ENCODE results near the gene ALPK3.
A peak's percentile ranks its signal among the peaks of the same experiment; 100 is the strongest.

ALPK3 gene

GRCh38 chr15:84816694-84817465 lies at the start of gene ALPK3:
ALPK3 (plus strand) TSS chr15:84817356; CDS start chr15:84817453, 97 bp downstream.
- Histone ChIP-seq H3K9me3 (ENCODE audit: control insufficient read depth, low read length) (no peaks in the 10 kb centered on the region), H3K36me3 (ENCODE audit: control insufficient read depth, insufficient read depth, low read length, severe bottlenecking) (no peaks in the 10 kb centered on the region), H3K9ac (ENCODE audit: low read length) (no peak within 1 kb of the TSS), H3K27me3 (replicated peaks; ENCODE audit: control insufficient read depth, insufficient read depth, low read length) (no peaks in the 10 kb centered on the region), H3K4me1 (ENCODE audit: control insufficient read depth, insufficient read depth, low read length) (peaks cover 14% of the 10 kb centered on the region), H3K4me3 (ENCODE audit: low read length) (no peak within 1 kb of the TSS)
- DNase-seq (ENCODE audit: low read depth) = no peak

- no peak overlapping the region for H3K4me3 ChIP-seq (ENCODE audit: low read length)
- H3K4me1 ChIP-seq (ENCODE audit: control insufficient read depth, insufficient read depth, low read length) = peaks cover 7% of the 10 kb centered on the region
- no peaks in the 10 kb centered on the region for H3K9me3 ChIP-seq (ENCODE audit: control insufficient read depth, low read length)
- no peak for DNase-seq (ENCODE audit: low read depth)
- H3K36me3 ChIP-seq (ENCODE audit: control insufficient read depth, insufficient read depth, low read length, severe bottlenecking) = peaks cover 25% of the 10 kb centered on the region
- H3K27me3 ChIP-seq (replicated peaks; ENCODE audit: control insufficient read depth, insufficient read depth, low read length) = no peaks in the 10 kb centered on the region
- no peak overlapping the region for H3K9ac ChIP-seq (ENCODE audit: low read length)
Measured at GRCh38 chr15:84772031-84772430, 45.1 kb upstream of the ALPK3 start.

DNA sequence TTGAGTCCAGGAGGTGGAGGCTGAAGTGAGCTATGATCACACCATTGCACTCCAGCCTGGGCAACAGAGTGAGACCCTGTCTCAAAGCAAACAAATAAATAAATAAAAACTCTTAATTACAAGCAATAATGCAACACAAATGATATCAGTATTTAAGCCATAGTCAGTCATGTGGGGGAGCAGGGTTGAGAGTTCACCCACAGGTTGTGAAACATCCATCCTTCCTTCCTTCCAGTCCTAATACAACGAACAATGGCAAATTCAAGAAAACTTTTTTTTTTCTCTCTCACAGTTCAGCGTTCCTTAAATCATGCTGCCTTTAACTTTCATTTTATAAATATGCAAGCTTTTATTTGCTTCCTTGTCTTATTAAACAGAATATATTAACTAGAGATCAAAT lies 44.7 kb upstream of the ALPK3 start:
- Histone ChIP-seq H3K9me3 (ENCODE audit: control insufficient read depth, low read length) (no peaks in the 10 kb centered on the region), H3K36me3 (ENCODE audit: control insufficient read depth, insufficient read depth, low read length, severe bottlenecking) (peaks cover 22% of the 10 kb centered on the region), H3K9ac (ENCODE audit: low read length) (no peak overlapping the region), H3K27me3 (replicated peaks; ENCODE audit: control insufficient read depth, insufficient read depth, low read length) (no peaks in the 10 kb centered on the region), H3K4me1 (ENCODE audit: control insufficient read depth, insufficient read depth, low read length) (peaks cover 7% of the 10 kb centered on the region), H3K4me3 (ENCODE audit: low read length) (no peak overlapping the region)
- DNase-seq (ENCODE audit: low read depth) = no peak

DNA sequence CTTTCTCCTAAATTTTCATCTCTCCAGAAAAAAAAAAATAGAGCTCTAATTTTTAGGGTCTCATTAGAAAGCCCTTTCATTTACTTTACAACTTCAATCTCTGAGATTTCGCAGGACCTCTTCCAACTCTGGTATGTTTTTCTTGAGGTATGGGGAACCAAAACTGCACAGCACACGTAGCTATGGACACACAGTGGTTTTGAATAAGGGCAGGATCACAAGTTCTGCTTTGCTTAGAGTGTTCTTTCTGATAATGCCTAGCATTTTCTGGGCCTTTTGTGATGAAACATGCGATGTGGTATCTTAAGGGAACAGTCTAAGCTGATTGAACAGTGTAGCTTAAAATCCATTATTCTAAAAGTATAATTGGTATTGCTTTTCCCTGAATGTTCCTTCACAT lies 43.4 kb upstream of the ALPK3 start:
- no peak overlapping the region for H3K9ac ChIP-seq (ENCODE audit: low read length)
- H3K4me1 ChIP-seq (ENCODE audit: control insufficient read depth, insufficient read depth, low read length) = peaks cover 7% of the 10 kb centered on the region
- no peaks in the 10 kb centered on the region for H3K27me3 ChIP-seq (replicated peaks; ENCODE audit: control insufficient read depth, insufficient read depth, low read length)
- no peaks in the 10 kb centered on the region for H3K9me3 ChIP-seq (ENCODE audit: control insufficient read depth, low read length)
- peaks cover 21% of the 10 kb centered on the region for H3K36me3 ChIP-seq (ENCODE audit: control insufficient read depth, insufficient read depth, low read length, severe bottlenecking)
- DNase-seq (ENCODE audit: low read depth) = no peak
- no peak overlapping the region for H3K4me3 ChIP-seq (ENCODE audit: low read length)

DNA sequence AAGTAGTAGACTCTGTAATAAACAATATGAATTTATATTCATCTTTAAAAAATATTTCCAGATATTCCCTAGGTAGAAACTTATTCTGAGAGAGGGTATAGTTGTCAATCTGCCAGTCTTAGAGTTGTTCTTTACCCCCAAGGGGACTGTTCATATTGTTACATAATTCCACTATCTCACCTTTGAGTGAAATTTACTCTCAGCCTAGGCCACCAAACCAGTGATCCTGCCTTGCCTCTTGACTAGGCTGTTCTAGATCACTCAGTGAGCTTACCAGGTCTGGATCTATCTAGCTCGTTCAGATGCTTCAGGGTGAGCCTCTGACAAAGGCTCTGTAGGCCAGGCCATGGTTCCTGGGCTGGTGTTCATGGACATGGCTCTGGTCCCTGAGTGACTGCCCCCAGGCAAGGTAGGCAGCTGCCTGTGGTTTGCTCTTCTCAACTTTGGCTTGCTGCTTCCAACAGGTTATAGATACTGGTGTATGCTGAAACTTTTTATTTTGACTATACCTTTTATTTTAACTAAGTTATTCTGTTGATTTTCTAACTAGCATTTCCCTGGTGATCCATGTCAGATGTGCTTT lies 41.2 kb upstream of the ALPK3 start:
- H3K4me3 ChIP-seq (ENCODE audit: low read length) = no peak overlapping the region
- H3K36me3 ChIP-seq (ENCODE audit: control insufficient read depth, insufficient read depth, low read length, severe bottlenecking) = peaks cover 11% of the 10 kb centered on the region

GRCh38 chr15:84778194-84778593 lies 39.0 kb upstream of the ALPK3 start:
- H3K27me3 ChIP-seq (replicated peaks; ENCODE audit: control insufficient read depth, insufficient read depth, low read length) = no peaks in the 10 kb centered on the region

More for the DNA sequence above, 41.2 kb upstream of the ALPK3 start:
- Histone ChIP-seq H3K9ac (ENCODE audit: low read length) (no peak overlapping the region), H3K4me1 (ENCODE audit: control insufficient read depth, insufficient read depth, low read length) (peaks cover 13% of the 10 kb centered on the region), H3K27me3 (replicated peaks; ENCODE audit: control insufficient read depth, insufficient read depth, low read length) (no peaks in the 10 kb centered on the region), H3K9me3 (ENCODE audit: control insufficient read depth, low read length) (no peaks in the 10 kb centered on the region)
- DNase-seq (ENCODE audit: low read depth) = no peak

GRCh38 chr15:84780492-84780891 lies 36.7 kb upstream of the ALPK3 start:
- no peak overlapping the region for H3K9ac ChIP-seq (ENCODE audit: low read length)
- no peaks in the 10 kb centered on the region for H3K9me3 ChIP-seq (ENCODE audit: control insufficient read depth, low read length)
- no peaks in the 10 kb centered on the region for H3K27me3 ChIP-seq (replicated peaks; ENCODE audit: control insufficient read depth, insufficient read depth, low read length)
- no peak overlapping the region for H3K4me3 ChIP-seq (ENCODE audit: low read length)
- peaks cover 41% of the 10 kb centered on the region for H3K36me3 ChIP-seq (ENCODE audit: control insufficient read depth, insufficient read depth, low read length, severe bottlenecking)
- peaks cover 17% of the 10 kb centered on the region for H3K4me1 ChIP-seq (ENCODE audit: control insufficient read depth, insufficient read depth, low read length)
- no peak for DNase-seq (ENCODE audit: low read depth)

More at GRCh38 chr15:84778194-84778593, 39.0 kb upstream of the ALPK3 start:
- H3K9ac ChIP-seq (ENCODE audit: low read length) = no peak overlapping the region
- no peaks in the 10 kb centered on the region for H3K9me3 ChIP-seq (ENCODE audit: control insufficient read depth, low read length)
- H3K36me3 ChIP-seq (ENCODE audit: control insufficient read depth, insufficient read depth, low read length, severe bottlenecking) = peaks cover 21% of the 10 kb centered on the region
- H3K4me3 ChIP-seq (ENCODE audit: low read length) = no peak overlapping the region
- H3K4me1 ChIP-seq (ENCODE audit: control insufficient read depth, insufficient read depth, low read length) = peaks cover 16% of the 10 kb centered on the region
- DNase-seq (ENCODE audit: low read depth) = no peak

DNA sequence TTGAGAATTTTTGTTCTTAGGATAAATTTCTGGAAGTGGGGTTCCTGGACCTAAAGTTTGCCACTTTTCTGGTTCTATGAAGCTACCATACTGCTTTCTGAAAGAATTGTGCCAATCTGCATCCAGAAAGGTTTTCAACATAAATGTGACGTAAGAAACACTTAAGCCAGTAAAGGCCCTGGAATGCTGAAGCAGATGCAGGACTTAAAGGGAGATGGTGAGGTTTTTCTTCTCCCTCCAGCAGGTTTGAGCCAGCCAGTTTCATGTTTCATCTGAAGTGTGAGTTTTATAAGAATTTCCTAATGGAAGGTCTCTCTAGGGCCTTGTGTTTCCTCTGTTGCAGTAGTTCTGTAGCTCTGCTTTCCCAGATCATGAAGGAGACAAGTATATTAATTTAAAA lies 35.7 kb upstream of the ALPK3 start:
- H3K27me3 ChIP-seq (replicated peaks; ENCODE audit: control insufficient read depth, insufficient read depth, low read length) = no peaks in the 10 kb centered on the region
- no peak overlapping the region for H3K9ac ChIP-seq (ENCODE audit: low read length)
- peak; percentile 60 for DNase-seq (ENCODE audit: low read depth)
- H3K36me3 ChIP-seq (ENCODE audit: control insufficient read depth, insufficient read depth, low read length, severe bottlenecking) = peaks cover 38% of the 10 kb centered on the region
- no peak overlapping the region for H3K4me3 ChIP-seq (ENCODE audit: low read length)
- H3K9me3 ChIP-seq (ENCODE audit: control insufficient read depth, low read length) = no peaks in the 10 kb centered on the region
- peaks cover 26% of the 10 kb centered on the region for H3K4me1 ChIP-seq (ENCODE audit: control insufficient read depth, insufficient read depth, low read length)

DNA sequence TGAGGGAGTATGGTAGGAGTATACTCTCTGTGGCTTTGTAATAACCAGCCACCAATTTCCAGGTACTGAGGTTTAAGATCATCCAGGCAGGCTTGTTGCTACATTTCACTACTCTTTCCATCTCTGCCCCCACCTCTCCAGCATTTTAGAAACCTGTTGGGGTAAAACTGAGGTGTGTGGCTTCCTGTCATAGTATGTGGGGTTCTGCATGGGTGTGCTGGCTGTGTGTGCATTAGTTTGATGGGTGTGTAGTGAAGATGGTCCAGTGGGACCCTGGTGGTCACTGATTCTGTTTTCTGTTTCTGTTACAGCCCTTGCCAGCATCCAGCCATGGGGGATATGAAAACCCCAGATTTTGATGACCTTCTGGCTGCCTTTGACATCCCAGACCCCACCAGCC lies 34.8 kb upstream of the ALPK3 start:
- H3K36me3 ChIP-seq (ENCODE audit: control insufficient read depth, insufficient read depth, low read length, severe bottlenecking) = peaks cover 38% of the 10 kb centered on the region
- no peaks in the 10 kb centered on the region for H3K9me3 ChIP-seq (ENCODE audit: control insufficient read depth, low read length)
- no peak overlapping the region for H3K4me3 ChIP-seq (ENCODE audit: low read length)
- H3K4me1 ChIP-seq (ENCODE audit: control insufficient read depth, insufficient read depth, low read length) = peaks cover 30% of the 10 kb centered on the region
- H3K9ac ChIP-seq (ENCODE audit: low read length) = no peak overlapping the region
- no peaks in the 10 kb centered on the region for H3K27me3 ChIP-seq (replicated peaks; ENCODE audit: control insufficient read depth, insufficient read depth, low read length)
- no peak for DNase-seq (ENCODE audit: low read depth)

- Histone ChIP-seq H3K9ac (ENCODE audit: low read length) (no peak overlapping the region), H3K36me3 (ENCODE audit: control insufficient read depth, insufficient read depth, low read length, severe bottlenecking) (peaks cover 31% of the 10 kb centered on the region), H3K27me3 (replicated peaks; ENCODE audit: control insufficient read depth, insufficient read depth, low read length) (no peaks in the 10 kb centered on the region), H3K9me3 (ENCODE audit: control insufficient read depth, low read length) (no peaks in the 10 kb centered on the region), H3K4me1 (ENCODE audit: control insufficient read depth, insufficient read depth, low read length) (peaks cover 43% of the 10 kb centered on the region), H3K4me3 (ENCODE audit: low read length) (no peak overlapping the region)
- no peak for DNase-seq (ENCODE audit: low read depth)
Measured at GRCh38 chr15:84783493-84784251, 33.5 kb upstream of the ALPK3 start.

GRCh38 chr15:84784262-84784661 lies 32.9 kb upstream of the ALPK3 start:
- peaks cover 29% of the 10 kb centered on the region for H3K36me3 ChIP-seq (ENCODE audit: control insufficient read depth, insufficient read depth, low read length, severe bottlenecking)
- H3K9ac ChIP-seq (ENCODE audit: low read length) = no peak overlapping the region
- no peak overlapping the region for H3K4me3 ChIP-seq (ENCODE audit: low read length)
- no peak for DNase-seq (ENCODE audit: low read depth)
- no peaks in the 10 kb centered on the region for H3K9me3 ChIP-seq (ENCODE audit: control insufficient read depth, low read length)
- no peaks in the 10 kb centered on the region for H3K27me3 ChIP-seq (replicated peaks; ENCODE audit: control insufficient read depth, insufficient read depth, low read length)
- H3K4me1 ChIP-seq (ENCODE audit: control insufficient read depth, insufficient read depth, low read length) = peaks cover 45% of the 10 kb centered on the region

All from adipocyte (in vitro differentiated cells).